Tibial artery (tissue), 4 donors: ENCODE data around the gene AHSG.

Experiments
- DNase-seq, 2 donors: peaks; one replicate each; pipeline ENCODE4 v3.0.0-alpha.2; 2019
- H3K27ac ChIP-seq, 2 donors: fragments of 200-600 bp; sonication (generic) in 1 of 2; 1 replicate in 1 of 2; 2 replicates in 1 of 2; pipeline ENCODE4 v1.5.1; 2018 to 2019; ENCODE audit warnings: mild to moderate bottlenecking in 1 of 2
- H3K27me3 ChIP-seq, 2 donors: fragments of 200-600 bp; sonication (generic) in 1 of 2; one replicate each; pipeline versions ENCODE4 v1.5.1 to v1.6.0; 2016 to 2019
- H3K36me3 ChIP-seq, 3 donors: fragments of 200-600 bp; sonication (generic) in 2 of 3; one replicate each; pipeline ENCODE4 v1.5.1; 2016 to 2019; ENCODE audit warnings: mild to moderate bottlenecking in 2 of 3
- H3K4me1 ChIP-seq, 4 donors: fragments of 200-600 bp; sonication (generic) in 2 of 4; 1 replicate in 3 of 4; 2 replicates in 1 of 4; pipeline ENCODE4 v1.5.1; 2016 to 2019
- H3K4me3 ChIP-seq, 2 donors: fragments of 200-600 bp; sonication (generic) in 1 of 2; 1 replicate in 1 of 2; 2 replicates in 1 of 2; pipeline ENCODE4 v1.5.1; 2018 to 2019; ENCODE audit warnings: mild to moderate bottlenecking in 2 of 2
- H3K9me3 ChIP-seq, 3 donors: fragments of 200-600 bp; sonication (generic) in 1 of 3; one replicate each; pipeline ENCODE4 v1.5.1; 2016 to 2019
- intact Hi-C: fragments of 100-400 bp; cut with DNase I; formaldehyde crosslinking; loops from one replicate; pipeline ENCODE4 v1.15.0; 2023; ENCODE audit warnings: low total_unique reads
- TF ChIP-seq, protein P1 (sequence below), 2 experiments: fragments of 200-600 bp in 1 of 2; fragments of 450-650 bp in 1 of 2; IDR thresholded peaks; one replicate each; pipeline ENCODE4 v1.5.1; 2017 to 2019; ENCODE audit warnings: antibody characterized with exemption in 2 of 2, mild to moderate bottlenecking in 1 of 2, moderate library complexity in 1 of 2

Gene AHSG

DNA sequence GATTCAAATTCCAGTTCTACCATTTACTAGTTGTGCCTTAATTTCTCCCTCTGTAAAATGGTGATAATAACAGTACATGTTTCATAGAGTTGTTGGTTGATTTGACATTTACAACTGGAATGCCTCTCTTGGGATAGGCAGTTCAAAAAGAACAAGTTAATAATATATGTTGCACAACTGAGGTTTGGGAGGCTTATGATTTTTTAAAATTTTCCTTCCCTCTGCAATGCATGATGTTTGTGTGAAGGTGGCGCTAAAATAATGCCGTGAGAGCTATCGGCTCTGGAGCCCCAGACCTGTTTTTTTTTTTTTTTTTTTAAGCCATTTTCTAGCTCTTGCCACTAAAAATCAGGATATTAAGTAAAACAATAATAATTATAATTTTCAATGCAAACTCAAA lies 23.7 kb upstream of the AHSG start:
- no peak overlapping the region for H3K27ac ChIP-seq
- no peaks in the 10 kb centered on the region for H3K9me3 ChIP-seq
- H3K4me3 ChIP-seq, result no peak overlapping the region
- DNase-seq, result no peak
- no peaks in the 10 kb centered on the region for H3K27me3 ChIP-seq
- TF ChIP-seq, protein P1, sequence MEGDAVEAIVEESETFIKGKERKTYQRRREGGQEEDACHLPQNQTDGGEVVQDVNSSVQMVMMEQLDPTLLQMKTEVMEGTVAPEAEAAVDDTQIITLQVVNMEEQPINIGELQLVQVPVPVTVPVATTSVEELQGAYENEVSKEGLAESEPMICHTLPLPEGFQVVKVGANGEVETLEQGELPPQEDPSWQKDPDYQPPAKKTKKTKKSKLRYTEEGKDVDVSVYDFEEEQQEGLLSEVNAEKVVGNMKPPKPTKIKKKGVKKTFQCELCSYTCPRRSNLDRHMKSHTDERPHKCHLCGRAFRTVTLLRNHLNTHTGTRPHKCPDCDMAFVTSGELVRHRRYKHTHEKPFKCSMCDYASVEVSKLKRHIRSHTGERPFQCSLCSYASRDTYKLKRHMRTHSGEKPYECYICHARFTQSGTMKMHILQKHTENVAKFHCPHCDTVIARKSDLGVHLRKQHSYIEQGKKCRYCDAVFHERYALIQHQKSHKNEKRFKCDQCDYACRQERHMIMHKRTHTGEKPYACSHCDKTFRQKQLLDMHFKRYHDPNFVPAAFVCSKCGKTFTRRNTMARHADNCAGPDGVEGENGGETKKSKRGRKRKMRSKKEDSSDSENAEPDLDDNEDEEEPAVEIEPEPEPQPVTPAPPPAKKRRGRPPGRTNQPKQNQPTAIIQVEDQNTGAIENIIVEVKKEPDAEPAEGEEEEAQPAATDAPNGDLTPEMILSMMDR (IDR thresholded peaks at IDR 0.05), result no peak
- H3K4me1 ChIP-seq, result no peaks in the 10 kb centered on the region
- peaks cover 7 to 22% (median 18%) of the 10 kb centered on the region in 3 donors for H3K36me3 ChIP-seq
- intact Hi-C loops, result no loop called here

DNA sequence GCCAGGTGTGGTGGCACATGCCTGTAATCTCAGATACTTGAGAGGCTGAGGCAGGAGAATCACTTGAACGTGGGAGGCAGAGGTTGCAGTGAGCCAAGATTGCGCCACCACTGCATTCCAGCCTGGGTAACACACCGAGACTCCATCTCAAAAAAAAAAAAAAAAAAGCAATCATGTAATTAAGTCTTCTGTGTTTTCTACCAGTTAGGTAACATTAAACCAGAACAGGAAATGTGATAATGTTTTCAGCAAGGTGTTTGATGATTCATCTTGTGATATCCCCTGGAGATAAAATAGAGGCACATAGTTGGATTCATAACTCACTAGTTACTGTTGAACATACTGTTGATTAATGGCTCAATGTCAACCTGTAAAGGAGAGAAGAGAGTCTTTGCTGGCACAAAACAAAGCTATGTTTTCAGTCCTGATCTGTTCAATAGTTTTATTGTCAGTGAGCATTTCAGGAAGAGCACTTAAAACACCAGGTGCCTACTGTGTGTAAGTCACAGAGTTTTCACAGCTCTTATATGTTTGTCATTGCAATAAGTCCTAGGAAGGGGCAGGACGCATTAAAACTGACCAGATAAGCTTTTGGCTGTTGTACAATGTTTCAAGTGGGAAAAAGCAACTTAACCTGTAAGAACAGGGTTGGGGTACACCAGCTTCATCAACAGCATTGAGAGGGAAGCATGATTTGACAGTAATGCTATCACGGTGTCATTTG lies 22.8 kb upstream of the AHSG start:
- Histone ChIP-seq H3K27me3 (no peaks in the 10 kb centered on the region), H3K27ac (no peak overlapping the region), H3K36me3 (peaks cover 0 to 13% (median 9%) of the 10 kb centered on the region in 3 donors), H3K9me3 (no peaks in the 10 kb centered on the region), H3K4me1 (no peaks in the 10 kb centered on the region), H3K4me3 (no peak overlapping the region)
- no peak for DNase-seq
- TF ChIP-seq, protein P1 (IDR thresholded peaks at IDR 0.05), result no peak
- intact Hi-C loops, result no loop called here

- Histone ChIP-seq H3K27me3 (no peaks in the 10 kb centered on the region), H3K27ac (no peak overlapping the region), H3K9me3 (no peaks in the 10 kb centered on the region), H3K36me3 (peaks cover 0 to 6% (median 2%) of the 10 kb centered on the region in 3 donors), H3K4me1 (no peaks in the 10 kb centered on the region), H3K4me3 (no peak overlapping the region)
- no peak for DNase-seq
- intact Hi-C loops, result no loop called here
- TF ChIP-seq, protein P1 (IDR thresholded peaks at IDR 0.05), result no peak
These were observed 22.1 kb upstream of the AHSG start for GRCh38 chr3:186590580-186591295.

- H3K4me1 ChIP-seq, result no peaks in the 10 kb centered on the region
- no peak for DNase-seq
- no peak overlapping the region for H3K4me3 ChIP-seq
- no peaks in the 10 kb centered on the region for H3K27me3 ChIP-seq
- intact Hi-C loops, result no loop called here
- no peaks in the 10 kb centered on the region for H3K9me3 ChIP-seq
- no peaks in the 10 kb centered on the region for H3K36me3 ChIP-seq
- no peak overlapping the region for H3K27ac ChIP-seq
- TF ChIP-seq, protein P1 (IDR thresholded peaks at IDR 0.05), result no peak
These were observed 20.2 kb upstream of the AHSG start for GRCh38 chr3:186592682-186593081.

- no peaks in the 10 kb centered on the region for H3K4me1 ChIP-seq
- intact Hi-C loops, result no loop called here
- no peak overlapping the region for H3K27ac ChIP-seq
These were observed 19.0 kb upstream of the AHSG start for GRCh38 chr3:186593862-186594261.

More at GRCh38 chr3:186593862-186594261, 19.0 kb upstream of the AHSG start:
- TF ChIP-seq, protein P1 (IDR thresholded peaks at IDR 0.05), result no peak
- H3K27me3 ChIP-seq, result no peaks in the 10 kb centered on the region
- H3K9me3 ChIP-seq, result no peaks in the 10 kb centered on the region
- no peak for DNase-seq
- no peak overlapping the region for H3K4me3 ChIP-seq
- no peaks in the 10 kb centered on the region for H3K36me3 ChIP-seq
